Mesenchymal stem cell (in vitro differentiated cells and primary cell): ENCODE data around the gene RALGAPA2.
A peak's percentile ranks its signal among the peaks of the same experiment; 100 is the strongest.

Experiments
- DNase-seq: peaks from one replicate; pipeline ENCODE4 v3.0.0-alpha.2; 2013
- H2AFZ ChIP-seq: one replicate; pipeline ENCODE4 v1.6.1; 2013; ENCODE audit warnings: low read depth, mild to moderate bottlenecking, control low read depth, inconsistent platforms, low read length, moderate library complexity
- H2AK5ac ChIP-seq: 2 replicates; pipeline ENCODE4 v1.6.1; 2013; ENCODE audit warnings: low read length, moderate library complexity, mild to moderate bottlenecking, inconsistent platforms; ENCODE audit not compliant: severe bottlenecking
- H2BK120ac ChIP-seq: one replicate; pipeline ENCODE4 v1.6.1; 2013; ENCODE audit warnings: low read depth, mild to moderate bottlenecking, inconsistent platforms, low read length, moderate library complexity
- H2BK12ac ChIP-seq, 2 experiments: one replicate each; pipeline ENCODE4 v1.6.1; 2013; ENCODE audit warnings: inconsistent platforms in 2 of 2, low read length in 2 of 2, mild to moderate bottlenecking in 2 of 2, moderate library complexity in 2 of 2, control low read depth in 1 of 2
- H2BK15ac ChIP-seq: one replicate; pipeline ENCODE4 v1.6.1; 2013; ENCODE audit warnings: mild to moderate bottlenecking, low read depth, inconsistent platforms; ENCODE audit not compliant: poor library complexity, severe bottlenecking
- H2BK5ac ChIP-seq: 2 replicates; pipeline ENCODE4 v1.6.1; 2013; ENCODE audit warnings: low read depth, mild to moderate bottlenecking, low read length, control low read depth, inconsistent platforms; ENCODE audit not compliant: poor library complexity, severe bottlenecking
- H3K14ac ChIP-seq, 2 experiments: one replicate each; pipeline ENCODE4 v1.6.1; 2013; ENCODE audit warnings: inconsistent platforms in 2 of 2, low read length in 2 of 2, control low read depth in 1 of 2, mild to moderate bottlenecking in 1 of 2, moderate library complexity in 1 of 2
- H3K18ac ChIP-seq, 2 experiments: one replicate each; pipeline ENCODE4 v1.6.1; 2013; ENCODE audit warnings: inconsistent platforms in 2 of 2, low read length in 2 of 2, control low read depth in 1 of 2, low read depth in 1 of 2, mild to moderate bottlenecking in 1 of 2
- H3K23ac ChIP-seq, 2 experiments: one replicate each; pipeline ENCODE4 v1.6.1; 2013; ENCODE audit warnings: inconsistent platforms in 2 of 2, low read length in 2 of 2, mild to moderate bottlenecking in 2 of 2, moderate library complexity in 2 of 2, control low read depth in 1 of 2
- H3K27ac ChIP-seq: 2 replicates; pipeline ENCODE4 v1.5.1; 2013; ENCODE audit warnings: mild to moderate bottlenecking, moderate library complexity, low read length, control low read depth, inconsistent platforms; ENCODE audit not compliant: poor library complexity, severe bottlenecking
- H3K27me3 ChIP-seq, 2 experiments: 2 replicates each; pipeline versions ENCODE4 v1.6.1 to v1.7.0; 2013; ENCODE audit warnings: low read length in 2 of 2, mild to moderate bottlenecking in 2 of 2, moderate library complexity in 2 of 2, control low read depth in 1 of 2, inconsistent platforms in 1 of 2; ENCODE audit not compliant: control insufficient read depth in 1 of 2, insufficient read depth in 1 of 2
- H3K36me3 ChIP-seq, 2 experiments: 2 replicates each; pipeline versions ENCODE4 v1.6.1 to v1.7.0; 2013; ENCODE audit warnings: low read length in 2 of 2, control low read depth in 1 of 2, inconsistent platforms in 1 of 2, low read depth in 1 of 2, mild to moderate bottlenecking in 1 of 2; ENCODE audit not compliant: insufficient read depth in 2 of 2, control insufficient read depth in 1 of 2
- H3K4ac ChIP-seq, 2 experiments: one replicate each; pipeline ENCODE4 v1.6.1; 2013; ENCODE audit warnings: inconsistent platforms in 2 of 2, low read length in 2 of 2, mild to moderate bottlenecking in 2 of 2, moderate library complexity in 2 of 2, control low read depth in 1 of 2, low read depth in 1 of 2
- H3K4me1 ChIP-seq: 2 replicates; pipeline ENCODE4 v1.6.1; 2013; ENCODE audit warnings: low read depth, low read length, control low read depth; ENCODE audit not compliant: control insufficient read depth, insufficient read depth
- H3K4me2 ChIP-seq: 2 replicates; pipeline ENCODE4 v1.6.1; 2013; ENCODE audit warnings: low read length, mild to moderate bottlenecking, inconsistent platforms; ENCODE audit not compliant: poor library complexity, severe bottlenecking
- H3K4me3 ChIP-seq, 2 experiments: 2 replicates each; pipeline versions ENCODE4 v1.5.1 to v1.7.0; 2013; ENCODE audit warnings: low read length in 2 of 2, mild to moderate bottlenecking in 2 of 2, control low read depth in 1 of 2, low read depth in 1 of 2; ENCODE audit not compliant: insufficient read depth in 1 of 2
- H3K79me1 ChIP-seq: replicated peaks from 2 replicates; pipeline ENCODE4 v1.6.1; 2013; ENCODE audit warnings: mild to moderate bottlenecking, control low read depth, low read length, inconsistent platforms; ENCODE audit not compliant: poor library complexity, severe bottlenecking
- H3K9ac ChIP-seq: 2 replicates; pipeline ENCODE4 v1.7.0; 2013; ENCODE audit warnings: mild to moderate bottlenecking, low read length, moderate library complexity
- H3K9me3 ChIP-seq: 2 replicates; pipeline ENCODE4 v1.7.0; 2013; ENCODE audit warnings: mild to moderate bottlenecking, low read length; ENCODE audit not compliant: control insufficient read depth
- H4K8ac ChIP-seq: one replicate; pipeline ENCODE4 v1.6.1; 2013; ENCODE audit warnings: inconsistent platforms, mild to moderate bottlenecking, low read length, moderate library complexity
- H4K91ac ChIP-seq: one replicate; pipeline ENCODE4 v1.6.1; 2013; ENCODE audit warnings: mild to moderate bottlenecking, low read length, inconsistent platforms
- WGBS: methylation state at CpG from one replicate; pipeline ENCODE4 v1.1.7; 2013; ENCODE audit warnings: mixed read lengths; 5-methylcytosine and 5-hydroxymethylcytosine counted together

RALGAPA2 gene

GRCh38 chr20:20466341-20466879 lies 246.0 kb downstream of the RALGAPA2 start:
- Histone ChIP-seq H3K4me3 (no peak overlapping the region), H4K8ac (no peak overlapping the region), H3K36me3 (no peaks in the 10 kb centered on the region), H3K9me3 (no peaks in the 10 kb centered on the region), H3K9ac (peak overlapping the region; percentile 68), H3K14ac (no peak overlapping the region), H2AFZ (no peak overlapping the region), H3K4ac (no peak overlapping the region), H3K4me2 (no peak overlapping the region), H2BK15ac (no peak overlapping the region), H2BK5ac (no peak overlapping the region), H3K18ac (no peak overlapping the region), H3K23ac (no peak overlapping the region), H2AK5ac (no peak overlapping the region), H3K79me1 (no peaks in the 10 kb centered on the region), H2BK120ac (no peak overlapping the region), H3K27me3 (no peaks in the 10 kb centered on the region), H3K4me1 (peaks cover 5% of the 10 kb centered on the region), H2BK12ac (no peak overlapping the region), H4K91ac (no peak overlapping the region), H3K27ac (no peak overlapping the region)
- WGBS, result 73% methylated on average over 4 of the region's 4 CpGs
- peak; percentile 49 for DNase-seq

GRCh38 chr20:20465252-20465651 lies 247.2 kb downstream of the RALGAPA2 start:
- Histone ChIP-seq H2BK5ac (no peak overlapping the region), H3K4me3 (no peak overlapping the region), H3K4me2 (no peak overlapping the region), H3K18ac (peak overlapping the region in 1 of 2 experiments; percentile 69), H3K23ac (peak overlapping the region in 1 of 2 experiments; percentile 14), H2BK12ac (peak overlapping the region; percentile 7 to 59), H3K79me1 (no peaks in the 10 kb centered on the region), H3K14ac (no peak overlapping the region), H3K27me3 (no peaks in the 10 kb centered on the region), H3K9ac (no peak overlapping the region), H3K9me3 (no peaks in the 10 kb centered on the region), H2AK5ac (no peak overlapping the region), H2BK15ac (peak overlapping the region; percentile 88), H4K8ac (peak overlapping the region; percentile 21), H3K4me1 (peaks cover 3% of the 10 kb centered on the region), H2AFZ (no peak overlapping the region), H3K4ac (no peak overlapping the region), H3K27ac (no peak overlapping the region), H4K91ac (peak overlapping the region; percentile 4), H3K36me3 (no peaks in the 10 kb centered on the region), H2BK120ac (peak overlapping the region; percentile 6)
- 85% methylated on average over 2 of the region's 2 CpGs for WGBS
- no peak for DNase-seq

DNA sequence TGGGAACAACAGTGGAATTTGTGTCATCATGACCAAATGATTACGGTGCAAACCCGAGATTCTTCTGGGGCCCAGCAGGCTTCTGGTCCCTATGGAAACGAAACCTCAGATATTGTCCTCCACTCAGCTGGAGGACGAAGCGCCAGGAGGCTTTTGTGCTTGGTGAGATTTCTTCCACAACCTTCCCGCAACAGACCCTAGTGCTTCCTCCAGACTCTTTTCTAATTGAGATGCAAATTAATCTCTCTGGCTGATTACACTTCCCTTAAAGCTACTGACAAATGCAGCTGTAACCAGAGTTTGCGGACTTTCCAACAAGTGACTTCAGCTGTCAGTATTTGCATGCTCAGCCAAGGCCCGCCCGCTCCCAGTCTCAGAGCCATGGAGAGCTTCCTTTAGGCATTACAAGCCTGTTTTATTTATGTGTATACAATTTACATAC lies 248.5 kb downstream of the RALGAPA2 start:
- Histone ChIP-seq H3K4ac (no peak overlapping the region), H3K36me3 (no peaks in the 10 kb centered on the region)

DNA sequence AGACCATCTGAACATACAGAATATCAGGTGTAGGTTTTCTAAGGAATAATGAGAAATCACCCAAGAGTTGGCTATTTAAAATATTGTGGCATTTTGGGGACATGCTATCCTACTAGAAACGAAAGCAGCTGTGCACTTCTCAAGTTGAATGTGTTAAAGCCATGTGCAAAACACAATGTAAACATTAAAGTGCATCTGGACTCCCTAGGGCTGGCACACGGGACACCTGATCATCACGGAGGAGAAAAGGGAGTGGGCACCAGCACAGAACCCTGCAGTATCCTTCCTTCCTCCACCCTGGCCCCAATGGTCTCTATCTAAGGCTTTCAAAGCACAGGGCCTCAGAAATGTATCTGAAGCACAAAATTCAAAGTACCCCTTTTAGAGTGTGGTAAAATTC lies 250.3 kb downstream of the RALGAPA2 start:
- Histone ChIP-seq H3K9me3 (no peaks in the 10 kb centered on the region), H3K4me2 (no peak overlapping the region), H2BK5ac (no peak overlapping the region), H2BK12ac (no peak overlapping the region), H3K9ac (no peak overlapping the region), H2BK120ac (no peak overlapping the region), H2BK15ac (no peak overlapping the region), H3K4ac (no peak overlapping the region), H3K79me1 (no peaks in the 10 kb centered on the region), H3K4me3 (no peak overlapping the region), H3K27me3 (no peaks in the 10 kb centered on the region), H4K8ac (no peak overlapping the region), H3K27ac (no peak overlapping the region), H2AK5ac (no peak overlapping the region), H2AFZ (no peak overlapping the region), H3K14ac (no peak overlapping the region), H3K23ac (no peak overlapping the region), H3K4me1 (peaks cover 7% of the 10 kb centered on the region), H4K91ac (no peak overlapping the region), H3K36me3 (no peaks in the 10 kb centered on the region), H3K18ac (no peak overlapping the region)
- DNase-seq, result no peak
- WGBS, result 82% methylated on average over 3 of the region's 3 CpGs

More for the DNA sequence above, 248.5 kb downstream of the RALGAPA2 start:
- H3K23ac ChIP-seq, result no peak overlapping the region
- no peaks in the 10 kb centered on the region for H3K79me1 ChIP-seq
- H2BK12ac ChIP-seq, result no peak overlapping the region
- H3K27ac ChIP-seq, result no peak overlapping the region
- WGBS, result 54% methylated on average over 7 of the region's 9 CpGs
- H2BK120ac ChIP-seq, result no peak overlapping the region
- H2BK5ac ChIP-seq, result no peak overlapping the region
- no peaks in the 10 kb centered on the region for H3K9me3 ChIP-seq
- H3K4me1 ChIP-seq, result peaks cover 3% of the 10 kb centered on the region
- no peak overlapping the region for H3K18ac ChIP-seq
- H4K8ac ChIP-seq, result no peak overlapping the region
- H2AFZ ChIP-seq, result no peak overlapping the region
- no peak overlapping the region for H3K4me3 ChIP-seq
- peak; percentile 29 for DNase-seq
- H2AK5ac ChIP-seq, result no peak overlapping the region
- no peak overlapping the region for H4K91ac ChIP-seq
- H3K27me3 ChIP-seq, result no peaks in the 10 kb centered on the region
- no peak overlapping the region for H3K14ac ChIP-seq
- H3K9ac ChIP-seq, result peak overlapping the region; percentile 37
- H3K4me2 ChIP-seq, result no peak overlapping the region
- no peak overlapping the region for H2BK15ac ChIP-seq
